Kidney glomerular epithelial cell (primary cell): Measurements from ENCODE around the gene TBC1D16.

Experiments used
- DNase-seq: peaks from one replicate; lab custom pipeline; 2025; lab: John Stamatoyannopoulos, UW

Gene TBC1D16

GRCh38 chr17:80035687-80035936 is at the start of gene TBC1D16:
Gene TBC1D16, minus strand, starts transcription at chr17:80035872. Its CDS starts 22,325 bp downstream, at chr17:80013547.
- no peak for DNase-seq

GRCh38 chr17:80084773-80085172 is 49.1 kb upstream of the TBC1D16 start:
- DNase-seq = no peak

- DNase-seq = no peak
These were observed 47.5 kb upstream of the TBC1D16 start for GRCh38 chr17:80083136-80083661.

- peak; percentile 22 for DNase-seq
These were observed 46.9 kb upstream of the TBC1D16 start for GRCh38 chr17:80082403-80083135.

GRCh38 chr17:80081596-80081995 is 45.9 kb upstream of the TBC1D16 start:
- DNase-seq = no peak

GRCh38 chr17:80080081-80080480 is 44.4 kb upstream of the TBC1D16 start:
- peak; percentile 39 for DNase-seq

- no peak for DNase-seq
These were observed 36.7 kb upstream of the TBC1D16 start for GRCh38 chr17:80072410-80072809.

GRCh38 chr17:80071116-80071841 is 35.6 kb upstream of the TBC1D16 start:
- no peak for DNase-seq

GRCh38 chr17:80070375-80071115 is 34.9 kb upstream of the TBC1D16 start:
- DNase-seq = no peak

GRCh38 chr17:80068301-80069222 is 32.9 kb upstream of the TBC1D16 start:
- peak; percentile 91 for DNase-seq

- DNase-seq = no peak
These were observed 31.8 kb upstream of the TBC1D16 start for GRCh38 chr17:80067393-80067986.

GRCh38 chr17:80065478-80066170 is 30.0 kb upstream of the TBC1D16 start:
- DNase-seq = no peak

- no peak for DNase-seq
These were observed 29.0 kb upstream of the TBC1D16 start for GRCh38 chr17:80064696-80065095.

GRCh38 chr17:80063830-80064585 is 28.3 kb upstream of the TBC1D16 start:
- peak; percentile 52 for DNase-seq

- no peak for DNase-seq
These were observed 25.7 kb upstream of the TBC1D16 start for GRCh38 chr17:80061421-80061820.

GRCh38 chr17:80060644-80061043 is 25.0 kb upstream of the TBC1D16 start:
- DNase-seq = no peak

GRCh38 chr17:80058311-80058955 is 22.8 kb upstream of the TBC1D16 start:
- DNase-seq = no peak

GRCh38 chr17:80055597-80055996 is 19.9 kb upstream of the TBC1D16 start:
- DNase-seq = no peak

GRCh38 chr17:80053102-80053501 is 17.4 kb upstream of the TBC1D16 start:
- DNase-seq = no peak
